ENCODE measurements around the gene ADAMTS9.

- TF ChIP-seq NR2C2 (IDR thresholded peaks at IDR 0.05; ENCODE audit: borderline replicate concordance, control insufficient read depth, insufficient read length, low read depth), result no peak
- no peak for TF ChIP-seq GABPA (IDR thresholded peaks at IDR 0.05; ENCODE audit: low read depth)
- TF ChIP-seq RFX5 (IDR thresholded peaks at IDR 0.05; ENCODE audit: low read depth, low read length), result no peak
- no peak for TF ChIP-seq MXI1 (IDR thresholded peaks at IDR 0.05; ENCODE audit: low read depth, low read length)
- no peak for TF ChIP-seq EP300 (IDR thresholded peaks at IDR 0.05; ENCODE audit: borderline replicate concordance in 1 of 2, control insufficient read depth in 1 of 2, low read depth in 2 of 2, low read length in 2 of 2)
- no peak for TF ChIP-seq BACH1 (IDR thresholded peaks at IDR 0.05; ENCODE audit: borderline replicate concordance)
- TF ChIP-seq CTCF (IDR thresholded peaks at IDR 0.05 in 2 of 3, conservative IDR thresholded peaks at IDR 0.05 in 1 of 3; ENCODE audit: control insufficient read depth in 2 of 3, extremely low read depth in 1 of 3, insufficient read depth in 1 of 3, low read depth in 3 of 3, low read length in 3 of 3), result no peak
- TF ChIP-seq EZH2 (IDR thresholded peaks at IDR 0.05; ENCODE audit: borderline replicate concordance, control insufficient read depth, low read depth, low read length), result no peak
- TF ChIP-seq ZNF274 (IDR thresholded peaks at IDR 0.05; ENCODE audit: insufficient read depth, insufficient read length), result no peak
- no peak for TF ChIP-seq SKIL (IDR thresholded peaks at IDR 0.05; ENCODE audit: low read depth, poor library complexity, severe bottlenecking)
- no peak for TF ChIP-seq USF1 (IDR thresholded peaks at IDR 0.05; ENCODE audit: borderline replicate concordance, extremely low read length, insufficient read depth, low read depth, low read length)
- no peak for TF ChIP-seq FOS (IDR thresholded peaks at IDR 0.05; ENCODE audit: borderline replicate concordance, extremely low read depth, insufficient read length)
- TF ChIP-seq EGR1 (IDR thresholded peaks at IDR 0.05; ENCODE audit: borderline replicate concordance in 1 of 2, low read depth in 2 of 2, low read length in 2 of 2), result no peak
Observed at GRCh38 chr3:64491843-64492242, 196.0 kb downstream of the ADAMTS9 start.
